ENCODE results near the gene SUSD3.
A peak's percentile ranks its signal among the peaks of the same experiment; 100 is the strongest.
"Not testable (repeated sequence)": the region's sequence is repeated elsewhere in the genome, so short reads cannot be mapped to it uniquely, and the experiment has no call there.

The SUSD3 gene

GRCh38 chr9:93094658-93095204 is 36.2 kb downstream of the SUSD3 start:
- DNase-seq: no peak

GRCh38 chr9:93095205-93096130 is 37.0 kb downstream of the SUSD3 start:
- peak; percentile 100 for DNase-seq

GRCh38 chr9:93096131-93096802 is 37.8 kb downstream of the SUSD3 start, which contains the start of gene CARD19:
Gene CARD19 (plus strand): TSS chr9:93096217. CDS start chr9:93096346, 129 bp downstream.
- peak; percentile 55 for DNase-seq

GRCh38 chr9:93096811-93097382 is 38.4 kb downstream of the SUSD3 start:
- DNase-seq: no peak

- no peak for DNase-seq
Measured at GRCh38 chr9:93097511-93098201, 39.2 kb downstream of the SUSD3 start.

GRCh38 chr9:93098236-93098946 is 39.9 kb downstream of the SUSD3 start:
- peak; percentile 54 for DNase-seq

- no peak for DNase-seq
Measured at GRCh38 chr9:93099551-93100275, 41.2 kb downstream of the SUSD3 start.

- DNase-seq: no peak
Measured at GRCh38 chr9:93100276-93100636, 41.8 kb downstream of the SUSD3 start.

- DNase-seq: not testable (repeated sequence)
Measured at GRCh38 chr9:93101086-93101485, 42.6 kb downstream of the SUSD3 start.

GRCh38 chr9:93105620-93106019 is 47.1 kb downstream of the SUSD3 start:
- no peak for DNase-seq

- no peak for DNase-seq
Measured at GRCh38 chr9:93107151-93107824, 48.8 kb downstream of the SUSD3 start.

- no peak for DNase-seq
Measured at GRCh38 chr9:93107825-93108161, 49.3 kb downstream of the SUSD3 start.

- no peak for DNase-seq
Measured at GRCh38 chr9:93108291-93109041, 50.0 kb downstream of the SUSD3 start.

GRCh38 chr9:93110311-93110855 is 51.9 kb downstream of the SUSD3 start:
- no peak for DNase-seq

GRCh38 chr9:93111001-93111370 is 52.5 kb downstream of the SUSD3 start:
- no peak for DNase-seq

GRCh38 chr9:93111371-93112115 is 53.0 kb downstream of the SUSD3 start:
- DNase-seq: no peak

GRCh38 chr9:93112116-93112863 is 53.8 kb downstream of the SUSD3 start:
- no peak for DNase-seq

GRCh38 chr9:93112864-93113389 is 54.4 kb downstream of the SUSD3 start:
- no peak for DNase-seq
